ENCODE results near the gene TOLLIP. TPM values are rescaled to one million over a fixed set of nuclear protein-coding genes. Genes with fewer than 3 reads are reported as not detected.

The TOLLIP gene
- total RNA-seq, 1 experiment from 2014 or later, result 78.3 TPM

- Histone ChIP-seq H3K4me3 (ENCODE audit: low read depth, low read length) (no peak overlapping the region), H3K36me3 (ENCODE audit: control insufficient read depth, insufficient read depth, low read length) (peaks cover 12% of the 10 kb centered on the region), H3K4me1 (no peaks in the 10 kb centered on the region), H3K27me3 (replicated peaks; ENCODE audit: control insufficient read depth, insufficient read depth, low read length) (no peaks in the 10 kb centered on the region), H3K9me3 (no peaks in the 10 kb centered on the region)
- TF ChIP-seq CTCF (IDR thresholded peaks at IDR 0.05; ENCODE audit: insufficient read depth in 1 of 2, low read depth in 1 of 2, low read length in 1 of 2, severe bottlenecking in 1 of 2, unreplicated experiment in 1 of 2), result no peak
- no peak overlapping the region for H3K27ac Mint-ChIP-seq (ENCODE audit: unreplicated experiment)
- no TSS peak for BruUV-seq (replicated peaks)
- peaks cover 58% of the 10 kb centered on the region for H3K36me3 Mint-ChIP-seq (ENCODE audit: insufficient read depth, unreplicated experiment)
- no peaks in the 10 kb centered on the region for H3K27me3 Mint-ChIP-seq (ENCODE audit: insufficient read depth, unreplicated experiment)
- no peak overlapping the region for H3K4me3 Mint-ChIP-seq (ENCODE audit: unreplicated experiment)
- intact Hi-C loops (cut with micrococcal nuclease; ENCODE audit: unreplicated experiment), result no loop called here
- no peaks in the 10 kb centered on the region for H3K9me3 Mint-ChIP-seq (ENCODE audit: unreplicated experiment)
- no peak for DNase-seq
- no peaks in the 10 kb centered on the region for H3K4me1 Mint-ChIP-seq (ENCODE audit: low read depth, unreplicated experiment)
- ChIA-PET POLR2A (no interaction called here), CTCF (no interaction called here)
Observed at GRCh38 chr11:1287928-1288327, 21.5 kb downstream of the TOLLIP start.

- Histone ChIP-seq H3K36me3 (ENCODE audit: control insufficient read depth, insufficient read depth, low read length) (peaks cover 12% of the 10 kb centered on the region), H3K4me1 (no peaks in the 10 kb centered on the region), H3K9me3 (no peaks in the 10 kb centered on the region), H3K4me3 (ENCODE audit: low read depth, low read length) (no peak overlapping the region), H3K27me3 (replicated peaks; ENCODE audit: control insufficient read depth, insufficient read depth, low read length) (no peaks in the 10 kb centered on the region)
- ChIA-PET CTCF (no interaction called here), POLR2A (no interaction called here)
- no peaks in the 10 kb centered on the region for H3K27me3 Mint-ChIP-seq (ENCODE audit: insufficient read depth, unreplicated experiment)
- no peaks in the 10 kb centered on the region for H3K4me1 Mint-ChIP-seq (ENCODE audit: low read depth, unreplicated experiment)
- intact Hi-C loops (cut with micrococcal nuclease; ENCODE audit: unreplicated experiment), result no loop called here
- H3K4me3 Mint-ChIP-seq (ENCODE audit: unreplicated experiment), result no peak overlapping the region
- DNase-seq, result no peak
- no peaks in the 10 kb centered on the region for H3K9me3 Mint-ChIP-seq (ENCODE audit: unreplicated experiment)
- H3K27ac Mint-ChIP-seq (ENCODE audit: unreplicated experiment), result no peak overlapping the region
- TF ChIP-seq CTCF (IDR thresholded peaks at IDR 0.05; ENCODE audit: insufficient read depth in 1 of 2, low read depth in 1 of 2, low read length in 1 of 2, severe bottlenecking in 1 of 2, unreplicated experiment in 1 of 2), result no peak
- H3K36me3 Mint-ChIP-seq (ENCODE audit: insufficient read depth, unreplicated experiment), result peaks cover 58% of the 10 kb centered on the region
- no TSS peak for BruUV-seq (replicated peaks)
Observed at GRCh38 chr11:1285876-1286275, 23.6 kb downstream of the TOLLIP start.

- H3K4me3 Mint-ChIP-seq (ENCODE audit: unreplicated experiment), result no peak overlapping the region
- H3K36me3 Mint-ChIP-seq (ENCODE audit: insufficient read depth, unreplicated experiment), result peaks cover 61% of the 10 kb centered on the region
- BruUV-seq (replicated peaks), result no TSS peak
- no peaks in the 10 kb centered on the region for H3K4me1 ChIP-seq
- peaks cover 12% of the 10 kb centered on the region for H3K36me3 ChIP-seq (ENCODE audit: control insufficient read depth, insufficient read depth, low read length)
- H3K4me1 Mint-ChIP-seq (ENCODE audit: low read depth, unreplicated experiment), result no peaks in the 10 kb centered on the region
- H3K27me3 Mint-ChIP-seq (ENCODE audit: insufficient read depth, unreplicated experiment), result no peaks in the 10 kb centered on the region
- no peak overlapping the region for H3K27ac Mint-ChIP-seq (ENCODE audit: unreplicated experiment)
- no peak for DNase-seq
- no peaks in the 10 kb centered on the region for H3K9me3 Mint-ChIP-seq (ENCODE audit: unreplicated experiment)
- TF ChIP-seq CTCF (IDR thresholded peaks at IDR 0.05; ENCODE audit: insufficient read depth in 1 of 2, low read depth in 1 of 2, low read length in 1 of 2, severe bottlenecking in 1 of 2, unreplicated experiment in 1 of 2), result no peak
- POLR2A ChIA-PET, result no interaction called here
- no peaks in the 10 kb centered on the region for H3K27me3 ChIP-seq (replicated peaks; ENCODE audit: control insufficient read depth, insufficient read depth, low read length)
- CTCF ChIA-PET, result no interaction called here
- no peak overlapping the region for H3K4me3 ChIP-seq (ENCODE audit: low read depth, low read length)
- H3K9me3 ChIP-seq, result no peaks in the 10 kb centered on the region
- intact Hi-C loops (cut with micrococcal nuclease; ENCODE audit: unreplicated experiment), result no loop called here
Observed at GRCh38 chr11:1285316-1285744, 24.1 kb downstream of the TOLLIP start.

Data from Caco-2 (cell line).